K562 (cell line): ENCODE data around the gene TIFAB. TPM values are rescaled to one million over a fixed set of nuclear protein-coding genes. Genes with fewer than 3 reads are reported as not detected.

ENCODE experiments used
- AFF4 ChIP-seq: sonication (generic); formaldehyde crosslinking; IDR thresholded peaks from 2 replicates; pipeline ENCODE4 v1.8.0; 2023; ENCODE audit warnings: mild to moderate bottlenecking, missing genetic modification reagents
- CBX8 ChIP-seq: fragments of 200-600 bp; sonication (generic); IDR thresholded peaks from 2 replicates; pipeline ENCODE4 v1.6.1; 2012; ENCODE audit warnings: borderline replicate concordance, mixed run types, low read depth, mild to moderate bottlenecking, moderate library complexity, mixed read lengths, low read length, control low read depth, inconsistent platforms; ENCODE audit not compliant: poor library complexity, severe bottlenecking; ENCODE audit errors: extremely low read depth
- CXXC5 ChIP-seq: fragments of 250-450 bp; sonication (Bioruptor Pico); IDR thresholded peaks from 2 replicates; pipeline ENCODE4 v1.8.0; 2022; ENCODE audit warnings: inconsistent platforms, mild to moderate bottlenecking, moderate library complexity
- FOXP1 ChIP-seq: sonication (generic); formaldehyde crosslinking; IDR thresholded peaks from 2 replicates; pipeline ENCODE4 v1.8.0; 2022; ENCODE audit warnings: mild to moderate bottlenecking, missing genetic modification reagents
- FUS ChIP-seq: fragments of 200-400 bp; formaldehyde crosslinking; optimal IDR thresholded peaks from 2 replicates; pipeline ENCODE3; 2017; ENCODE audit warnings: low read depth, low read length
- HNRNPK ChIP-seq: fragments of 200-400 bp; formaldehyde crosslinking; IDR thresholded peaks from one replicate; pipeline ENCODE4 v1.6.1; 2018; ENCODE audit warnings: mild to moderate bottlenecking, low read depth, low read length; ENCODE audit not compliant: poor library complexity, severe bottlenecking
- HNRNPLL ChIP-seq: fragments of 200-400 bp; formaldehyde crosslinking; IDR thresholded peaks from 2 replicates; pipeline ENCODE4 v1.6.1; 2017; ENCODE audit warnings: low read length, low read depth, mild to moderate bottlenecking; ENCODE audit not compliant: poor library complexity, severe bottlenecking
- NFE2L1 ChIP-seq: fragments of 450-650 bp; IDR thresholded peaks from 2 replicates; pipeline ENCODE4 v1.6.1; 2016; ENCODE audit warnings: missing genetic modification characterization, low read depth, mild to moderate bottlenecking, missing compliant biosample characterization, moderate library complexity, borderline replicate concordance
- NFIC ChIP-seq: fragments of 450-650 bp; IDR thresholded peaks from 2 replicates; pipeline ENCODE4 v1.6.1; 2017; ENCODE audit warnings: mild to moderate bottlenecking, inconsistent platforms
- POLR2G ChIP-seq: fragments of 200-400 bp; formaldehyde crosslinking; IDR thresholded peaks from 2 replicates; pipeline ENCODE4 v1.6.1; 2017; ENCODE audit warnings: low read depth, mild to moderate bottlenecking, antibody characterized with exemption, low read length, moderate library complexity
- TCF7 ChIP-seq: sonication (generic); IDR thresholded peaks from 2 replicates; pipeline ENCODE4 v1.6.1; 2016; ENCODE audit warnings: antibody characterized with exemption, borderline replicate concordance
- U2AF2 ChIP-seq: fragments of 200-400 bp; formaldehyde crosslinking; optimal IDR thresholded peaks from 2 replicates; pipeline ENCODE3; 2017; ENCODE audit warnings: low read depth, mild to moderate bottlenecking, low read length
- ZKSCAN3 ChIP-seq: fragments of 250-450 bp; sonication (Bioruptor Pico); IDR thresholded peaks from 2 replicates; pipeline ENCODE4 v1.4.0; 2020
- ZNF121 ChIP-seq: sonication (generic); formaldehyde crosslinking; conservative IDR thresholded peaks from 2 replicates; pipeline ENCODE4 v1.8.0; 2022; ENCODE audit warnings: missing genetic modification reagents
- ZNF398 ChIP-seq: fragments of 250-450 bp; sonication (Bioruptor Pico); IDR thresholded peaks from 2 replicates; pipeline ENCODE4 v1.8.0; 2021; ENCODE audit warnings: moderate library complexity, mild to moderate bottlenecking, inconsistent platforms
- ZNF75A ChIP-seq: fragments of 450-650 bp; formaldehyde crosslinking; IDR thresholded peaks from 2 replicates; pipeline ENCODE4 v1.4.0; 2020; ENCODE audit warnings: mild to moderate bottlenecking
- polyA plus RNA-seq, 8 experiments: library from polyadenylated mRNA; depleted of rRNA in 4 of 8; stranded (reverse) in 5 of 8; unstranded in 3 of 8; fragments of >200 nt; fragmentation: Nextera tagmentation in 2 of 8; fragmentation: Illumina TruSeq in 1 of 8; extraction: Ambion mirVana in 2 of 8; extraction: Trizol in 1 of 8; gene quantifications; 2 replicates each; pipeline versions ENCODE4 v1.2.1 to v1.2.3, GENCODE V29; 2011 to 2014; ENCODE audit warnings: inconsistent platforms in 1 of 8, missing spikeins in 1 of 8
- total RNA-seq, 7 experiments: library from RNA; depleted of rRNA in 6 of 7; stranded (reverse); fragments of >200 nt in 6 of 7; fragmentation: Illumina TruSeq in 2 of 7; extraction: Trizol in 2 of 7; gene quantifications; 2 replicates each; pipeline versions ENCODE4 v1.2.1 to v1.2.3, GENCODE V29; 2011 to 2021; ENCODE audit warnings: low replicate concordance in 1 of 7
- TF ChIP-seq, protein P1 (sequence below): fragments of 450-650 bp; formaldehyde crosslinking; IDR thresholded peaks from 2 replicates; pipeline ENCODE4 v1.4.0; 2022; ENCODE audit warnings: missing genetic modification characterization
- TF ChIP-seq, protein P2 (sequence below): fragments of 250-450 bp; sonication (Bioruptor Pico); IDR thresholded peaks from 2 replicates; pipeline ENCODE4 v1.8.0; 2021; ENCODE audit warnings: moderate library complexity, mild to moderate bottlenecking, inconsistent platforms

The TIFAB gene
- total and polyA plus RNA-seq, 9 of the 15 experiments (the other 6 are each of a cell fraction or from before 2014, with no cell fraction given): not detected

- TF ChIP-seq, protein P1, sequence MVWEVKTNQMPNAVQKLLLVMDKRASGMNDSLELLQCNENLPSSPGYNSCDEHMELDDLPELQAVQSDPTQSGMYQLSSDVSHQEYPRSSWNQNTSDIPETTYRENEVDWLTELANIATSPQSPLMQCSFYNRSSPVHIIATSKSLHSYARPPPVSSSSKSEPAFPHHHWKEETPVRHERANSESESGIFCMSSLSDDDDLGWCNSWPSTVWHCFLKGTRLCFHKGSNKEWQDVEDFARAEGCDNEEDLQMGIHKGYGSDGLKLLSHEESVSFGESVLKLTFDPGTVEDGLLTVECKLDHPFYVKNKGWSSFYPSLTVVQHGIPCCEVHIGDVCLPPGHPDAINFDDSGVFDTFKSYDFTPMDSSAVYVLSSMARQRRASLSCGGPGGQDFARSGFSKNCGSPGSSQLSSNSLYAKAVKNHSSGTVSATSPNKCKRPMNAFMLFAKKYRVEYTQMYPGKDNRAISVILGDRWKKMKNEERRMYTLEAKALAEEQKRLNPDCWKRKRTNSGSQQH: no peak
- TF ChIP-seq NFIC: peak; percentile 51
- no peak for TF ChIP-seq U2AF2
- TF ChIP-seq FOXP1 (CRISPR knock-in tag): no peak
- no peak for TF ChIP-seq ZNF75A (CRISPR knock-in tag)
- TF ChIP-seq ZNF121 (CRISPR knock-in tag): no peak
- no peak for TF ChIP-seq ZNF398 (CRISPR knock-in tag)
- no peak for TF ChIP-seq CBX8
- peak; percentile 68 for TF ChIP-seq HNRNPLL
- TF ChIP-seq POLR2G: no peak
- no peak for TF ChIP-seq NFE2L1 (tag)
- TF ChIP-seq TCF7: no peak
- TF ChIP-seq ZKSCAN3 (CRISPR knock-in tag): no peak
- TF ChIP-seq FUS: no peak
- TF ChIP-seq HNRNPK: no peak
- no peak for TF ChIP-seq CXXC5 (CRISPR knock-in tag)
- TF ChIP-seq, protein P2, sequence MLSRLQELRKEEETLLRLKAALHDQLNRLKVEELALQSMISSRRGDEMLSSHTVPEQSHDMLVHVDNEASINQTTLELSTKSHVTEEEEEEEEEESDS (CRISPR knock-in tag): no peak
- TF ChIP-seq AFF4 (CRISPR knock-in tag): no peak
These were observed 24.7 kb upstream of the TIFAB start (continued) for GRCh38 chr5:135476615-135477581.
